SU-DHL-6 (cell line): ENCODE data around the gene SLC44A4.

Experiments used
- H2AFZ ChIP-seq: fragments of 200-600 bp; sonication (generic); 2 replicates; pipeline ENCODE4 v1.6.1; 2014; ENCODE audit warnings: low read depth, mild to moderate bottlenecking, moderate library complexity, mixed read lengths, antibody characterized with exemption, low read length; ENCODE audit not compliant: severe bottlenecking
- H3F3A ChIP-seq: fragments of 200-600 bp; shearing (Covaris generic); 2 replicates; pipeline ENCODE4 v1.6.0; 2016; ENCODE audit warnings: antibody characterized with exemption, mild to moderate bottlenecking; ENCODE audit not compliant: insufficient read depth
- H3K27ac ChIP-seq: fragments of 200-600 bp; sonication (generic); 2 replicates; pipeline ENCODE4 v1.5.1; 2016; ENCODE audit warnings: low read depth, mild to moderate bottlenecking, low read length, moderate library complexity, mixed read lengths
- H3K27me3 ChIP-seq: fragments of 200-600 bp; sonication (generic), shearing (Covaris generic); 2 replicates; pipeline ENCODE4 v1.6.0; 2014; ENCODE audit warnings: mild to moderate bottlenecking, low read length
- H3K36me3 ChIP-seq: fragments of 200-600 bp; sonication (generic); 2 replicates; pipeline ENCODE4 v1.6.1; 2014; ENCODE audit warnings: mild to moderate bottlenecking, low read length, mixed read lengths
- H3K4me2 ChIP-seq: fragments of 300-600, 200-600 bp; shearing (Covaris generic), sonication (generic); 2 replicates; pipeline ENCODE4 v1.6.0; 2014; ENCODE audit warnings: low read length, low read depth, mild to moderate bottlenecking; ENCODE audit not compliant: poor library complexity, severe bottlenecking
- H3K4me3 ChIP-seq: fragments of 200-600 bp; sonication (generic); 2 replicates; pipeline ENCODE4 v1.5.1; 2014; ENCODE audit warnings: antibody characterized with exemption, low read length, mild to moderate bottlenecking, mixed read lengths; ENCODE audit not compliant: insufficient read depth, poor library complexity, severe bottlenecking
- H3K79me2 ChIP-seq: fragments of 200-600 bp; sonication (generic); 2 replicates; pipeline ENCODE4 v1.6.1; 2014; ENCODE audit warnings: mild to moderate bottlenecking, low read length, moderate library complexity; ENCODE audit not compliant: insufficient read depth
- H3K9ac ChIP-seq: fragments of 200-600 bp; sonication (generic); 2 replicates; pipeline ENCODE4 v1.7.0; 2014; ENCODE audit warnings: mild to moderate bottlenecking, low read length
- H3K9me2 ChIP-seq: fragments of 200-600 bp; sonication (generic); replicated peaks from 2 replicates; pipeline ENCODE4 v1.6.1; 2014; ENCODE audit warnings: low read length; ENCODE audit not compliant: insufficient read depth
- H3K9me3 ChIP-seq: fragments of 200-600 bp; sonication (generic); 2 replicates; pipeline ENCODE4 v1.6.1; 2014; ENCODE audit warnings: low read length, mixed read lengths; ENCODE audit not compliant: insufficient read depth
- H4K20me1 ChIP-seq: fragments of 200-600 bp; sonication (generic); 2 replicates; pipeline ENCODE4 v1.6.1; 2014; ENCODE audit warnings: low read depth, mild to moderate bottlenecking, antibody characterized with exemption, low read length, moderate library complexity, mixed read lengths
- EZH2phosphoT487 ChIP-seq: fragments of 200-600 bp; sonication (generic), shearing (Covaris generic); conservative IDR thresholded peaks from 2 replicates; pipeline ENCODE4 v1.6.1; 2018; ENCODE audit warnings: mild to moderate bottlenecking, antibody characterized with exemption, low read length, moderate library complexity, mixed read lengths
- TF ChIP-seq, protein P1 (sequence below): fragments of 200-600 bp; sonication (generic); IDR thresholded peaks from one replicate; pipeline ENCODE4 v1.5.1; 2017; ENCODE audit warnings: antibody characterized with exemption, mild to moderate bottlenecking, low read length, moderate library complexity; ENCODE audit not compliant: insufficient read depth, poor library complexity, severe bottlenecking

SLC44A4 gene

DNA sequence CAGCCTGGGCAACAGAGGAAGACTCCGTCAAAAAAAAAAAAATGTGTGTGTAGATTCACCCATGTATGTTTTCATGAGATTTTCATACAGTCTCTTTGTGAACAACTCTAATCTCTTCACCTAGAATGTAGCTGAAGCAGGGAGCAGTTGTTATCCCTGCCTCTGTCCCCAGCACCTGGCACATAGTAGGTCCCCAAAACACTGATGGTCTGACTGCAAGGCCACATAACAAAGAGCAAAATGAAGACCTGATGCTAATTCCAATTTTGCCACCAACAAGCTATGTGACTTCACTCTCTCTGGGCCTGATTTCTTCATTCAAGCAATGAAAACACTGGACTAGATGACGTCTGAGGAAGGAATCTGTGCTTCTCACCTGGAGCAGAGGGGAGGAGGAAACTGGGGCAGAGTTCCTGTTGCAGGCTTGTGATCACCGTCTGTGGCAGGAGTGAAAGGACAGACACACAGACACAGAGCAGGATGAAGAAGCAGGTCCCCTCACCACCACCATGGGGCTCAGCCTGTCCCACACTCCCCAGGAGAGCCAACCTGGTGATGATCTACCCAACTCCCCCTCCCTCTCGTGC, 4.6 kb downstream of the SLC44A4 start:
- H4K20me1 ChIP-seq: no peaks in the 10 kb centered on the region
- H3K9me2 ChIP-seq: no peaks in the 10 kb centered on the region
- H3K27ac ChIP-seq: no peak overlapping the region
- no peak overlapping the region for H3K4me3 ChIP-seq
- H3K4me2 ChIP-seq: no peak overlapping the region
- no peaks in the 10 kb centered on the region for H3K27me3 ChIP-seq
- no peaks in the 10 kb centered on the region for H3K36me3 ChIP-seq
- no peak overlapping the region for H2AFZ ChIP-seq
- no peaks in the 10 kb centered on the region for H3K9me3 ChIP-seq
- TF ChIP-seq, protein P1, sequence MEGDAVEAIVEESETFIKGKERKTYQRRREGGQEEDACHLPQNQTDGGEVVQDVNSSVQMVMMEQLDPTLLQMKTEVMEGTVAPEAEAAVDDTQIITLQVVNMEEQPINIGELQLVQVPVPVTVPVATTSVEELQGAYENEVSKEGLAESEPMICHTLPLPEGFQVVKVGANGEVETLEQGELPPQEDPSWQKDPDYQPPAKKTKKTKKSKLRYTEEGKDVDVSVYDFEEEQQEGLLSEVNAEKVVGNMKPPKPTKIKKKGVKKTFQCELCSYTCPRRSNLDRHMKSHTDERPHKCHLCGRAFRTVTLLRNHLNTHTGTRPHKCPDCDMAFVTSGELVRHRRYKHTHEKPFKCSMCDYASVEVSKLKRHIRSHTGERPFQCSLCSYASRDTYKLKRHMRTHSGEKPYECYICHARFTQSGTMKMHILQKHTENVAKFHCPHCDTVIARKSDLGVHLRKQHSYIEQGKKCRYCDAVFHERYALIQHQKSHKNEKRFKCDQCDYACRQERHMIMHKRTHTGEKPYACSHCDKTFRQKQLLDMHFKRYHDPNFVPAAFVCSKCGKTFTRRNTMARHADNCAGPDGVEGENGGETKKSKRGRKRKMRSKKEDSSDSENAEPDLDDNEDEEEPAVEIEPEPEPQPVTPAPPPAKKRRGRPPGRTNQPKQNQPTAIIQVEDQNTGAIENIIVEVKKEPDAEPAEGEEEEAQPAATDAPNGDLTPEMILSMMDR: no peak
- no peak for TF ChIP-seq EZH2phosphoT487
- no peaks in the 10 kb centered on the region for H3K79me2 ChIP-seq
- no peaks in the 10 kb centered on the region for H3F3A ChIP-seq
- no peak overlapping the region for H3K9ac ChIP-seq

DNA sequence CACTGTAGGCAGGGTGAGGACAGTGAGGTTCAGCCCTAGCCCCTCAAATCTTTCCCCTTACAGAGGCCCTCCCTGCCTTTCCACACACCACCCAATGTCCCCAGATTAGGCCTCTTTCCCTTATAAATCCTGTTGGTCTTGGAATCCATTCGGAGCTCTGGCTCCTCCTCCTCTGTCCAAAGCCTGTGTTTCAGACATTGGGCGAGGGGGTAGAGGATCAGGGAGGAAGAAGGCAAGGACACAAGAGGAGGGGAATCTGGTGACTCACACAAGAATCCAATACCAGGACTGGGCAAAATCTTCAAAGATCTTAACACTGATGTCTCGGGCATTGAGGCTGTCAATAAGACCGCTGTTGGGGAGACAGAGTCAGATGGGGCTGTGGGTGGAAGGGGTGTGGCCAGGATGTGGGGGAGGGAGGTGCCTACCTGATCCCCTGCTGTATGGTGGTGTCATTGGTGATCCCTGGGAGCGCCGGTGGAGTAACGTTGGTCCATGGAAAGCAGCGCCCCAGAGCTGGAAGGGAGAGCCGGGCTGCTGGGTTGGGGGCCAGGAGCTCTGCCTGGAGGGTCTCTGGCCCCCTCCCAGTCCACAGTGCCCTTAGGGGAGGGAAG, 7.6 kb downstream of the SLC44A4 start:
- Histone ChIP-seq H3K79me2 (no peaks in the 10 kb centered on the region), H3K9me2 (no peaks in the 10 kb centered on the region), H3K27ac (no peak overlapping the region), H3K36me3 (no peaks in the 10 kb centered on the region), H3K27me3 (no peaks in the 10 kb centered on the region), H3K4me3 (no peak overlapping the region), H3K9me3 (no peaks in the 10 kb centered on the region), H3F3A (no peaks in the 10 kb centered on the region), H4K20me1 (no peaks in the 10 kb centered on the region), H3K4me2 (no peak overlapping the region), H3K9ac (no peak overlapping the region), H2AFZ (no peak overlapping the region)
- TF ChIP-seq, protein P1: no peak
- TF ChIP-seq EZH2phosphoT487: no peak

DNA sequence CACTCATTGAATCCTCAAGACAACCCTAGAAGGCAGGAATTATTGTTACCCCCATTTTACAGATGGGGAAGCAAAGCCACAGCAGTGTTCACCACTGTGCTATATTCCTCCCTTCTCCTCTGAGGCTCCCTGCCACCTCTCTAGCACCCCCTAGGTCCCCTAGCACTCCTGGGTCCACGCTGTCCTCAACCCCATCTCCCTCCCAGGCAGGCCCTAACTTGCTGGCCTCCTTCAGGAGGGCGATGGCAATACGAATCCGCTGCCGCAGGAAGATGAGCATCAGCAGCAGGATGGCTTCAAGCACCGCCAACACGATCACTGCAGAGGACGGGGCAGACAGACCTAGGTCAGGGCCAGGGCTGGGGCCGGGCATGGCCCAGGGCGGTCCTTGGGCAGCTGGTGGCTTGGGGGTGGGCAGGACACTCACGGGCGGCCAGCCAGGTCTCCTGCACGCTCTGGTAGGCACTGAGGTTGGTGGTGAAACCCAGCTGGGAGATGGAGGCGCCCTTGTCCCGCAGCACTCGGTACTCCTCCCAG, 8.3 kb downstream of the SLC44A4 start:
- H3F3A ChIP-seq: no peaks in the 10 kb centered on the region
- H2AFZ ChIP-seq: no peak overlapping the region
- H3K27me3 ChIP-seq: no peaks in the 10 kb centered on the region
- H3K27ac ChIP-seq: no peak overlapping the region
- H4K20me1 ChIP-seq: no peaks in the 10 kb centered on the region
- no peaks in the 10 kb centered on the region for H3K79me2 ChIP-seq
- H3K4me2 ChIP-seq: no peak overlapping the region
- no peak overlapping the region for H3K9ac ChIP-seq
- H3K36me3 ChIP-seq: no peaks in the 10 kb centered on the region
- no peak overlapping the region for H3K4me3 ChIP-seq
- H3K9me2 ChIP-seq: no peaks in the 10 kb centered on the region
- no peaks in the 10 kb centered on the region for H3K9me3 ChIP-seq
- TF ChIP-seq, protein P1: peak; percentile 44
- TF ChIP-seq EZH2phosphoT487: no peak
